Subcutaneous adipose tissue (tissue), 4 donors: ENCODE results near the gene ITCH. TPM values are rescaled to one million over a fixed set of nuclear protein-coding genes. Genes with fewer than 3 reads are reported as not detected.

Experiments
- CTCF ChIP-seq: fragments of 450-650 bp; IDR thresholded peaks from one replicate; pipeline ENCODE4 v1.5.1; 2016; ENCODE audit warnings: low read depth, mild to moderate bottlenecking, control low read depth, antibody characterized with exemption, moderate library complexity
- total RNA-seq, 4 donors: library from RNA; depleted of rRNA; stranded (reverse); fragments of >200 nt; gene quantifications; one replicate each; pipeline ENCODE4 v1.1.0, GENCODE V29; 2016

The ITCH gene
- total RNA-seq, 4 donors from 2014 or later, result 59.0 to 178 (median 74.2) TPM

GRCh38 chr20:34420146-34420545 is 57.1 kb downstream of the ITCH start:
- TF ChIP-seq CTCF, result no peak

- TF ChIP-seq CTCF, result no peak
Measured at GRCh38 chr20:34420975-34421374, 57.9 kb downstream of the ITCH start.

GRCh38 chr20:34421766-34422466 is 58.8 kb downstream of the ITCH start:
- TF ChIP-seq CTCF, result no peak

GRCh38 chr20:34426026-34426425 is 63.0 kb downstream of the ITCH start:
- TF ChIP-seq CTCF, result no peak

- no peak for TF ChIP-seq CTCF
Measured at GRCh38 chr20:34427331-34427730, 64.3 kb downstream of the ITCH start.

- no peak for TF ChIP-seq CTCF
Measured at GRCh38 chr20:34427784-34428183, 64.7 kb downstream of the ITCH start.

GRCh38 chr20:34431168-34431567 is 68.1 kb downstream of the ITCH start:
- no peak for TF ChIP-seq CTCF
